GM12872 (cell line): Measurements from ENCODE around the gene ZNF831.

Experiments used
- TF ChIP-seq, protein P1 (sequence below): IDR thresholded peaks from 3 replicates; pipeline ENCODE4 v1.5.1; 2011; ENCODE audit warnings: low read depth, mild to moderate bottlenecking, low read length, moderate library complexity; ENCODE audit not compliant: insufficient read depth

Gene ZNF831

GRCh38 chr20:59170406-59171349, 7.1 kb downstream of the ZNF831 start:
- TF ChIP-seq, protein P1, sequence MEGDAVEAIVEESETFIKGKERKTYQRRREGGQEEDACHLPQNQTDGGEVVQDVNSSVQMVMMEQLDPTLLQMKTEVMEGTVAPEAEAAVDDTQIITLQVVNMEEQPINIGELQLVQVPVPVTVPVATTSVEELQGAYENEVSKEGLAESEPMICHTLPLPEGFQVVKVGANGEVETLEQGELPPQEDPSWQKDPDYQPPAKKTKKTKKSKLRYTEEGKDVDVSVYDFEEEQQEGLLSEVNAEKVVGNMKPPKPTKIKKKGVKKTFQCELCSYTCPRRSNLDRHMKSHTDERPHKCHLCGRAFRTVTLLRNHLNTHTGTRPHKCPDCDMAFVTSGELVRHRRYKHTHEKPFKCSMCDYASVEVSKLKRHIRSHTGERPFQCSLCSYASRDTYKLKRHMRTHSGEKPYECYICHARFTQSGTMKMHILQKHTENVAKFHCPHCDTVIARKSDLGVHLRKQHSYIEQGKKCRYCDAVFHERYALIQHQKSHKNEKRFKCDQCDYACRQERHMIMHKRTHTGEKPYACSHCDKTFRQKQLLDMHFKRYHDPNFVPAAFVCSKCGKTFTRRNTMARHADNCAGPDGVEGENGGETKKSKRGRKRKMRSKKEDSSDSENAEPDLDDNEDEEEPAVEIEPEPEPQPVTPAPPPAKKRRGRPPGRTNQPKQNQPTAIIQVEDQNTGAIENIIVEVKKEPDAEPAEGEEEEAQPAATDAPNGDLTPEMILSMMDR = no peak

GRCh38 chr20:59171986-59172385, 8.4 kb downstream of the ZNF831 start:
- TF ChIP-seq, protein P1 = no peak

DNA sequence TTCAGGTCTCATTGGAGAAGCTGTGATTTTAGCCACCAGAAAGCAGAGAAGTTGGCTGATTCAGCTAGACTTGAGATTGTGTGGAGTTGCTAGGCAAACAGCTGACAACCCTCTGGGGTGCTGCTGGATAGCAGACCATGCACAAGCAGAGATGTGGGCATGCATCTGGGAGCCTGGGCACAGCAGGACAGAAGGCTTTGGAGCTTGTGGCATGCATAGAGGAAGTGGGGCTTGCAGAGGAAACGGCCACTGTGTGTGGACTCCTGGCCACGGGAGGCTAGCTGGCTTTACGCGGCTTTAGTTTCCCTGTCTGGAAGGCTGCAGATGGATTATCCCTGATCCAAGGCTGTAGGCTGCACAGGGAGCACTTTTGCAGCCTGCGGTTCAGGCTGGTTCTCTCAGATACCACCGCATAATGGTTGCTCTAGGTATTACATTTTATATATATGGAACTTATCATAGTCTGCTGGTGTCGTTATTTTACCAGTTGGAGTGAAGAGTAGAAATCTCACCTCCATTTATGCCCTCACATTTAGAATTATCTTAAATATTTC, 10.4 kb downstream of the ZNF831 start:
- TF ChIP-seq, protein P1 = no peak

GRCh38 chr20:59175002-59175401, 11.4 kb downstream of the ZNF831 start:
- TF ChIP-seq, protein P1 = no peak

- TF ChIP-seq, protein P1 = no peak
Observed at GRCh38 chr20:59175861-59176260, 12.2 kb downstream of the ZNF831 start.

DNA sequence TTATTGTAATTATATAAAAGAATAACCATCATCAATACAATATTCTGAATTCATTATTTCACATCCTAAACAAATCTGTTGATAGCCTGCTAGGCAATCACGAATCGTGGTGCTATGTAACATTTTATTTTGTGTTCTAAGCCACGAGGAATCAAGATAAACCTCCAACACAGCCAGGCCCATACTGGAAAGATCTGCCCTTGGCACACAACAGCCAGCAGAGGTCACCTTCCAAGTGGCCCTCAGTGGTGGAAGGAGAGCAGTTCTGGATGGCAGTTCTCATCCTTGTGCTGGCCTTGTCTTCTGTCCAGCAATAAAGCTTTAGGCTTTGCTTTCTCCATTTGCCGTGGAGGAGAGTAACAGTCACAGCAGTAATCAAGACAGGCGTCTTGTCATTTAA, 13.2 kb downstream of the ZNF831 start:
- TF ChIP-seq, protein P1 = 0 out of 3 replicates have a peak, but pooled peaks have one; percentile 13
